ENCODE measurements around the gene ANKS1B.
"Not testable (repeated sequence)": the region's sequence is repeated elsewhere in the genome, so short reads cannot be mapped to it uniquely, and the experiment has no call there.

ANKS1B gene

DNA sequence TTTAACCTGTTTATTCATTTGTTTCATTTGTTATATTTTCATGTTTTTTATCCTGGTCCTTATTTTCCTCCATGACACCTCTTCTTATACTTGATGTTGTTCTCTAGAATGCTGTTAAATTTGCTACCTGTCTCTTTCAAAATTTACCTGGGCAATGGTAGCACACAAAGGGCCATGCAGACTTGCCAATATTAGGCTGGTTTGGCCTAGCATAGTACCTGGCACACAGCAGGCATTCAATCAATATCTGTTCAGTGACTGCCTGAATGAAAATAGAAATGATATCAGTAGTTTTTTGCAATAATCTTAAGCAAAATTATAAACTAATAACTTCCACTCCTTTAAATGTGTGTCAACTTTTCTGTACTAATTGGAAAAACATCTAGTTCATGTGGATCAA, 1014.5 kb downstream of the ANKS1B start:
- DNase-seq (ENCODE audit: low spot score) (no peak), FAIRE-seq (no peak)

DNA sequence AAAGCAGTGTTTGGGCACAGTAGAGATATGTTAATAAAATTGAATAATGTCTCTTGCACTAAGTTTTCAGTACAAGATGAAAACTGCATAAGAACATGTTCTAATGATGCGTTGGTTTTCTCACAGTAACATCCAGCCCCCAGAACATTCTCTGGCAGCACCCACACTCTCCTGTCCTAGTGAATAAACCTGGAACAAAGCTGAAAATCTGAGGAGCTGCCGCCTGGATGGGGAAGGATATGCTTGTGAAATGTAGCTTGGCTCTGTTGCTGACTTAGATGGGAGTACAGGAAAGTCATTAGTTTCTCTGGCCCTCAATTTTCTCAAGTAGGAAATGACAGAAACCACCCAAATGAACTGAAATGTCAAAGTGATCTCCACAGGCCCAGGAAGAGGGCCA, 1015.8 kb downstream of the ANKS1B start:
- DNase-seq (ENCODE audit: low spot score) (no peak), FAIRE-seq (no peak)

DNA sequence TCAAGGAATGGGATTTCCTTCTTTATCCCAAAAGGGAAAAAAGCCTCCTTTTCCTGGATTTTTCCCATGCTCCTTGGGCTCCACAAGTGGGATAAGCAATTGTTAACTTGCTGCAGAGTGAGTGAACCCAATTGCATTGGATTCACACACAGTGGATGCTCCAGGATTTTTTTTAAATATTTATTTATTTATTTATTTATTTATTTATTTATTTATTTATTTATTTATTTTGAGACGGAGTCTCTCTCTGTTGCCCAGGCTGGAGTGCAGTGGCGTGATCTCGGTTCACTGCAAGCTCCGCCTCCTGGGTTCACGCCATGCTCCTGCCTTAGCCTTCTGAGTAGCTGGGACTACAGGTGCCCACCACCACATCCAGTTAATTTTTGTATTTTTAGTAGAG, 1027.6 kb downstream of the ANKS1B start:
- not testable (repeated sequence) for FAIRE-seq; DNase-seq (ENCODE audit: low spot score)

DNA sequence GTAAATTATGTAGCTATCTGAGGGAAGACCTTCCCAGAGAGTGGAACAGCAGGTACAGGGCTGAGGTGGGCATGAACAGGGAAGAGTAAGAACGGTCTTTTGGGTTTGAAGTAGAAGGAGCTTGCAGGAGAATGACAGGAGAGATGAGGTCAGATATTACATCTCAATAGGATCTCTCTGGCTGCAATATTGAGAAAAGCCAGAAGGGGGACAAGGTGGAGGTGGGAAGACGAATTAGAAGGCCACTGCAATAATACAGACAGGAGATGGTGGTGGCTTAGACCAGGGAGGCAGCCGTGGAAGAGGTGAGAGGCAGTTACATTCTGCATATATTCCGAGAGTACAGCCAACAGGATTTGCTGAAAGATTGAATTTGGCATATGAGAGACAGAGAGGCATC, 1029.5 kb downstream of the ANKS1B start:
- no peak for FAIRE-seq

DNA sequence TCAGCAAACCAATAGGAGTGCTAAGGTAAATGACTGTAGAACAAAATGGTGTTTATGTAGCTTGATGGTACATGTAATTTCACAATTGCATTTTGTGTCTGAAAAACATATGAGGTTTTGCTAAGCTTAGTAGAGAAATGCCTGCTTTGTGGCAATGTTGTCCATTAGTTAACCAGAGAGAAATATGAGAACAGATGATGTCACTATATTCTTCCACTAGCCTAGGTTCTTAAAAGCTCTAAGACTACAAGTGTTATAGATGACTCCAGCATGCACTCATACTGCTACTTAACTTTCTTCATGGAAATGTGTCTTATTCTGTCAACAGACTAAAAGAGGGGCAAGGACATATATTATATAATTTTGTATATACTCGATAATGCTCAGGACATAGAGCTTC, 1030.2 kb downstream of the ANKS1B start:
- FAIRE-seq (no peak), DNase-seq (ENCODE audit: low spot score) (no peak)

More for the DNA sequence above, 1029.5 kb downstream of the ANKS1B start:
- peak; percentile 6 for DNase-seq (ENCODE audit: low spot score)

DNA sequence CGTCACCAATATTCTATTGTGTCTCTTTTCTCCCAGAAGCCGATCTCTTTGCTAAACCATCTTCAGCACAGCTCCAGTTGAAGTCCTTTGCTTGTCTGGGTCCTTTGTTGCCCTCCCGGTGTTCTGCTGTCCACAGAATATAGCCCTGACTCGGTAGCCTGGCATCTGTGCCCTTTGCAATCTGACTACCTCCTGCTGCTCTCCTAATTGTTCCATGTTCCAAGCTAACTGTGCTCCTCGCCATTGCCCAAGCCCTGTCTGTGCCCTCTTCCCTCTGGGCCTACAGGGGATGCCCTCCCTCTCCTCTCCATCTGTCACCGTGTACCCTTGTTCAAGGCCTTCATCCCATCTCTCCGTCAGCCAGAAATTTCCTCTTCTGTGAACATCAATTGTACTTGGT, 1033.3 kb downstream of the ANKS1B start:
- DNase-seq (ENCODE audit: low spot score), result no peak

DNA sequence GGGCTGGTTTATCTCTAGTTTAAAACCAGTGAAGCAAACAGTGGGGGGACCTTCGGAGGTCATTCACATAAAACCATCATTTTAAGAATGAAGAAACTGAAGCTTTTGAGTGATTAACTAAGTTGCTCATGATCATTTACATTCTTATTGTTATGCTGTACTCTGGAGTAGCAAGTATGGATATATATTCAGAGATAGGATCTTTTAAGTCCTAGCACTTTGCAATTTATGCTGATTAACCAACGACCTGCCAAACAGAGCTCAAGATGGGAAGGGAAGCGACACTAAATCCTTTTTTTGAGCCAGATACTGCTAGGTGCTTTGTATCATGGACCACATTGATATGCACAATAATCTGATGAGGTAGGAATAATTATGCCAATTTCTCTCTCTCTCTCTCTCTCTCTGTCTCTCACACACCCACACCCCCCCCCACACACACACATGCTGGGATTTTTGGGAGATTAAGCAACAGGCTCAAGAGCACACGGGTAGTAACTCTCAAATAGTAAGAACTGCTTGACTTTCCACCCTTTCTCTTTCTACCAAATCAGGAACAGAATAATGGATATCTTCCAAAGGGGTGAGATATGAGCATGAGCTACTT, 1036.3 kb downstream of the ANKS1B start:
- DNase-seq (ENCODE audit: low spot score) (no peak), FAIRE-seq (no peak)

More for the DNA sequence above, 1033.3 kb downstream of the ANKS1B start:
- no peak for FAIRE-seq

DNA sequence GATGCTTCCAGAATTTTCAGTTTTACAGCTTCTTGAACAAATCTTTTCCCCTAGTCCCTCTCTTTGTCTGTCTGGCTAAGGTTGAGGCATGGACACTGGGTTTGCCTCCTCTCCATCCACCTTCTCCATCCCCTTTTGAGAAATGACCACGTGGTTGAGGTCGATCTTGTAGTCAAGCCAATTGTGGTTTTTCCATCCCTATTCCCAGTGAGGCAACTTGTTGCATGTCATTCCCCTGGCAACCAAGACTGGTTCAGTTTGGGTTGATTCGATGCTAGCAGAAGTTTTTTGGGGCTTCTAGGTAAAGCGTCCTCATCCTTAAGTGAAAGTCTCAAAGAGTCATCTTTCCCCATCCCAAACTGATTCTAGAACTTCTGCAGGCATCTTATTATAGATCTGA, 1038.9 kb downstream of the ANKS1B start:
- FAIRE-seq (no peak), DNase-seq (ENCODE audit: low spot score) (no peak)

DNA sequence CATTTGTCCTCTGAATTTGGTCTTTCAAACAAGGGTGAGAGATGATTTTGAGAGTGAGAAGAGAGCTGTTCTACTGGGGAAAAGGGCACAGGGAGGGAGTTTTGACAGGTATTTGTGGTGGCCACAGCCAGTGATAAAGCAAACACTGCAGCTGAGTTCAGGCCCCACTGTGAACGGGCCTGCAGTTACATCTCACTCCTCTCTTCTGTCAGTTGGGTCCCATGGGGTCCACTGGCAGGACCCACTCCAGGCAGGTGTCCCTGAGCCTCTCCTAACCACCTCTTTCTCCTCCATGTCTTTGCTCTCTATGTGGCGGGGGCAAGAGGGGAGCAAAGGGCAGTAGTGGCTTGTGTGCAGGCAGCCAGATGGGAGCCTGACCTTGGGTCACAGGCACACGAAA, 1044.8 kb downstream of the ANKS1B start:
- FAIRE-seq (no peak), DNase-seq (ENCODE audit: low spot score) (no peak)

DNA sequence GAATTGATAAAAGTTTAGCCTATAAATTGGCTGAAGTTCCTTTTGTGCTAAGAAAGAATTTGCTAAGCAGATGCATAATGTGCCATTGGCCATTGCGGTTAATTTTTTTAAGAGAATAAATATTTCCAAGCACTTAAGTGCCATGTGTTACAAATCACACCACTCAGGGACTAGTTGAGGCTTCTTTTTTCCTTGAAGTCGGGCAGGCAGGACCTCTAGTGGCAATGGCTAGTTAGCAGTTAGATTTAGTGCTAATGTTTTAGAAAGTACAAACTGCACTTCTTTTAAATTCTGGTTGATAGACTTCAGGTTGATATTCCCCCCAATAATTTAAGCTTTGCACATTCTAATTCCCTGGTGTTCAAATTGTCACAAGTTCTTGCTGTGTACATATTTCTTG, 1045.4 kb downstream of the ANKS1B start:
- FAIRE-seq, result no peak
- no peak for DNase-seq (ENCODE audit: low spot score)

DNA sequence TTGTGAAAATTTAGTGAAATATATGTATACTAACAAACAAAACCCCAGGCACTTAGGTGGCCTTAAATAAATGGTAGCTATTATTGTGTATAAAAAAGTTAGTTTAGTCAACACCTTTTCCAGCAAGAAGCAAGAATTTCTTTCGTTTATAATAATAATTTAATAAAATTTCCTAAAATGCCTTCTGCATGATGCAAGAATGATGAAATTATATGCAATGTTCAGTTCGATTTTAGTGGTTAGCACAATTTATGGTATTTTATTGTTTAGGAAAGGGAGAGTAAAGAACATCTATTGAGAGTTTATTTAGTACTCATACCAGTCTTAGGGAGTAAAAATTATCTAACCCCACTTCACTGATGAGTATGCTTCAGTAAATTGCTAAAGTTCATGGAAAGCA, 1048.9 kb downstream of the ANKS1B start:
- FAIRE-seq, result no peak
- DNase-seq (ENCODE audit: low spot score), result no peak

DNA sequence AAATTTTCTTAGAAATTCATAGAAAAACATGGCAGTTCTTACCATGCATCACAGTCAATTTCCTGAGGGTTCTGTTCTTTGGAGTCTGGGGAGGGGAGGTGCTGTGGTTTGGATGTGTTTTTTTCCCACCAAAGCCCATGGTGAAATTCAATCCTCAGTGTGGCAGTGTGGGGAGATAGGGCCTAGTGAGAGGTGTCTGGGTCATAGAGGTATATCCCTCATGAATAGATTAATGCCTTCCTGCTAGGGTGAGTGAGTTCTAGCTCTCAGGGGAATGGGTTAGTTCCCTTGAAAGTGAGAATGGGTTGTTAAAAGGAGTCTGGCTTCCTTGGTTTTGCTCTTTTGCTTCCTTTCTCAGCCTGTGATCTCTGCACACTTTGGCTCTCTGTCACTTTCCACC, 1061.9 kb downstream of the ANKS1B start:
- no peak for DNase-seq (ENCODE audit: low spot score)
- no peak for FAIRE-seq

DNA sequence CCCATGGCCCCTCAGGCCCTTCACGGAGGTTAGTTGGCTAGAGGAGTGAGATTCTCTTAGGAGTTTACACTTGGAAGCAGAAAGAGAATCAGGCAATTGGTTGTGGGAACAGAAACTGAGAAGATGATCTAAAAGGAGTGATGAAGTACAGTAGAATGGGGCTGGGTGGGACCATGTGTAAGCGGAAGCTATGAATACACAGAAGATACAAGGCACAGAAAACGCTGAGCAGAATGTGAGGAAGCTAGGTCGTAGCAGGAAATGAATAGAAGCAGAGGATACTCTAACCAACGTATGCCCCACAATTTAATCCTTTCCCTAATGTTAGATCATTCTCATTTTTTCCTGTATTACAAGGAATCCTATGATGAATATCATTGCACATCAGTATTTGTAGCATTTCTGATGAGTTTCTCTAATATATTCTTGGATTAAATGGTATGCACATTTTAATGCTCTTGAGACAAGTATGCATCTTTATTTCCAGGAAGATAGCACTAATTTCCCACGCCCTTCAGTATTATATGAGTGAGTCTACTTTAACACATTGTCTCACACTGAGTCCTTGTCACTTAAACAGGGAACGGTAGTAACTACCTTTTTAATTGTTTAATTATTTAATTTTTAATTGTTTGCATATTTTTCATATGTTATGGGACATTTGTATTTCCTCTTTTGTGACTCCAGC, 1066.4 kb downstream of the ANKS1B start:
- no peak for DNase-seq (ENCODE audit: low spot score)
- no peak for FAIRE-seq

DNA sequence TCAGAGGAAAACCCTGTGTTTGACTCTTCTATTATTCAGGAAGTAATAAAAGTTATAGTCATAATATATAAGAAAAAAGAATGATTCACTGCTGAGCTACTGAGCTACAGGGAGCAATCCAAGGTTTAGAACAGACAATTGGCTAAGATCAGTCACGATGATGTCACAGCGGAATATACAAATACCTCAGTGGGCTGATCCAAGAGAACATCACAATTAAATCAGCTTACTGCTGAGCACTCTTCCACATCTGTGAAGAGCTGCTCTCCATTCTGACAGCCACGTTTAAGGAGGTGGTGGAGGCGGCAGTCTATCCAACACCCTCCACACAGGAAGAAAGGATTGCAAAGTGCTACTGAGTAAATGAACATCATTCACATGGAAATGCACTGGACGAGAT, 1068.6 kb downstream of the ANKS1B start:
- FAIRE-seq (no peak), DNase-seq (ENCODE audit: low spot score) (no peak)

DNA sequence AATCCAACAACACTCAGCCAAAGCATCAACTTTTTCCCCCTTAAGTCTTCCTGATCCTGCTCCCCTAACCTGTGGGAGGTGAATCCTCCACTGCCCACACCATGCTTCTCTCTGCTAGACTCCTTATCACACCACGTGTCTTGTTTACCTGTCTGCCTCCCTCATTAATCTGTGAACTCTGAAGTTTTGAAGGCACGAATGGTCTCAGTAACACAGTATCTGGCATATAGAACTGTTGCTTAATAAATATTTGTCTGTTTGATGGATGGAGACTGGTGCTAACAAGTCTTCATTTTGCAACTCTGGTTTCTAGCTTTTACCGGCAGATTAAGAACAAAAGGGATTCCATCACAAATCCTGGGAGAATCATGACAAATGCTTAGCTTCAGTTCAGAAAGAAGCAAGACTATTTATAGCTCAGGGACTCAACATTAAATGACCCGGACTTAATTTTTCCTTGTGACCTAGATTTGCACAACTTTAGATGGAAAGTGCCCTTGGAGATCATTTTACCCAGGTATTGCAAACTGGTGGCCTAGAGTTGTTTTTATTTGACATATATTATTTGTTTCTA, 1072.2 kb downstream of the ANKS1B start:
- FAIRE-seq, result no peak
- DNase-seq (ENCODE audit: low spot score), result no peak

DNA sequence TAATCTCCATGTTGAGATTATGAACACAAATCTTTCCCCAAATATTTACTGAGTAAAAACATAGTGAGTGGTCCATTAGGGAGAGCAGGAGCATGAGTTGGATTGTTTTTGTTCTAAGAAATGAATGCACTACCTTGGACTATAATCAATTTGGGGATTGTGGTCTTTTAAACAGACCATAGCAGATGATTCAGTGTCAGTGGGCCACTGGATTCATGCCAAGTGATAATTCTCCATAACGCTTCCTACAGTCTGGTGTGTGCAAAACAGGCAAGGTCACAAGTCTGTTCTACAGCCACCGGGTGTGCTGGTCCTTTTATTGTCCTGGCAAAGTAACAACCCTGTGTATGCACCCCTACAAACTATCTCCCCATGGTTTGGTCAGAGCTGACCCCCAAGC, 1073.3 kb downstream of the ANKS1B start:
- FAIRE-seq (no peak), DNase-seq (ENCODE audit: low spot score) (no peak)

DNA sequence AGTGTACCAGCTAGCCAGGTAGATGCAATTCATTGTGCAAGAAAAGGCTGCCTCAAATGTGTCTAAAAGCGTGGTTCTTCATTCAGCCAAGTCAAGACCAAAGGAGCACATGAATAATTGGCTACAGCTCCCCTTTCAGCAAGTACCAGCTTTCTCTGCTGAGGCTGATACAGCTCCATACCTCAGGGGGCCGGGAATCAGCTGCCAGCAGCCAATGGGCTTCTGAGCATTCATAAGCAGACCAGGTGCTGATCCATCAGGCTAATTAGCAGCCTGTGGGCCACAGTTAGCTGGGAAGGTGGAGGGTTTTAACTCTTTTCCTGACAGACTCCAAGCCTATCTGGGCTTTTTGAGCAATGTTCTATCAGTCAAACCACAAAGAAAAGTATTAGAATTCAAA, 1075.0 kb downstream of the ANKS1B start:
- FAIRE-seq, result no peak
- DNase-seq (ENCODE audit: low spot score), result no peak

DNA sequence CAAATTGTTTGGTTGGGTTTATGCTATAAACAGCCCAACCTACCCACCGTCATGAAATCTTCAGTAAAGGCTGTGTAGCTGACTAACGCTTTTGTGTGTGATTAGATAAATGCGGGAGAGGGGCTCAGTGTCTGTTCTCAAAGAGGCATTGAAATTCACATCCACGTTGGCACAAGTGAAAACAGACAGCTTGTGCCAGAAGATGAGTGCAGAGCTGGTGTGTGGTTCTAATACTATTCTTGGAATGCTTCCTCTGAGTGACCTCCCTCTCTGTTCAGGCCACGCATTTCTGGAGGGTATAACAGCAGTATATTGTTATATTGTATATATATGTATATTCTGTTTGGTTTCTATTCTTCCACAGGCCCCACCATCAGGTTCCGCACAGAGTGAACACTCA, 1075.9 kb downstream of the ANKS1B start:
- DNase-seq (ENCODE audit: low spot score), result no peak
- no peak for FAIRE-seq

DNA sequence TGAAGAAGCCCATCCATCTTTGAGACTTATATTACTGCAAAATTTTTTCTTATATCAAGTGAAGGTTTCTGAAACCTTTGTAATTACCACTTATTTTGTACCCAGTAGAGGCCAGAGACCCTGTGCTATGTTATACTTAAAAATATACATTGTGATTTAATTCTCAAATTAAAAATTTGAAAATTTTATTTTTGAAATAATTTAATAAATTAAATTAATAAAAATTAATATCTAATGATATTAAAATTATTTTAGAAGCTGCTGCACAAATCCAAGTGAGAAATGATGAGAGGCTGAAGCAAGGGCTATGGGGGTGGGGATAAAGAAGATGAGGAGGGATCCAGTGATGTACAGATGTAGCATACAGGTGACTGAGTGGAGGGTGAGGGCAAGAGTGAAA, 1080.9 kb downstream of the ANKS1B start:
- FAIRE-seq, result no peak
- DNase-seq (ENCODE audit: low spot score), result no peak

DNA sequence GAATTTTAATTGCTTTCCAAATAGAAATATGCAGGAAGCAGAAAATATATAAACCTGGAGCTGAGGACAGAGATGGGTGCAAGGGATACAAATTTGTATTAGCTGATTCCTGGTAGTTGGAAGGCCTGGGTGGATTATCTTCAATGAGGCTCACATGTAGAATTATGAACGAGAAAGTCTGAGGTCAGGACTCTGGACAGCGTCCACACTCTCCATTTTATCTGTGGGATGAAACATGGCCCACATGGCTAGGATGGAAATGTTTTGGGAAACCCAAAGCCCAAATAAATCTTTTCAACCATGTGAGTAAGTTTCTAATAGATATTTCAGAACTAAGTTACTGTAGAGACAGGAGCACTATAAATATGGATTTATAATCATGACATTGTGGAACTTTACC, 1083.5 kb downstream of the ANKS1B start:
- no peak for FAIRE-seq
- DNase-seq (ENCODE audit: low spot score), result no peak

DNA sequence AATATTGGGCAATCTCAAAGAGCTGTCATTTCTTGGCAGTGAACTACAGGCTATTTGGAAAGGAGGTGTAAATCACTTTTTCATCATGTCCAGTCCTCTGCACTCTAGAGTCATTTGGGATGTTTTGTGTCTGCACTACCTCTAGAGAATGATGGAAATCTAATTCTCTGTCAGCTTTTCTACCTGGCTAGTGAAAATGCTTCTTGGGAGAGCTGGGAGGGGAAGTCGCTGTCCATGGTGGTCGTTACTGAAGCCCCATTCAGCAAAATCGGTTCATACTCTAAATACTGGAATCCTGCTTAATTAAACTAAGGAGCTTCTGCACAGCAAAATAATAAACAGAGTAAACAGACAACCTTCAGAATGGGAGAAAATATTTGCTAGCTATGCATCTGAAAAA, 1087.8 kb downstream of the ANKS1B start:
- FAIRE-seq, result no peak
- DNase-seq (ENCODE audit: low spot score), result no peak

DNA sequence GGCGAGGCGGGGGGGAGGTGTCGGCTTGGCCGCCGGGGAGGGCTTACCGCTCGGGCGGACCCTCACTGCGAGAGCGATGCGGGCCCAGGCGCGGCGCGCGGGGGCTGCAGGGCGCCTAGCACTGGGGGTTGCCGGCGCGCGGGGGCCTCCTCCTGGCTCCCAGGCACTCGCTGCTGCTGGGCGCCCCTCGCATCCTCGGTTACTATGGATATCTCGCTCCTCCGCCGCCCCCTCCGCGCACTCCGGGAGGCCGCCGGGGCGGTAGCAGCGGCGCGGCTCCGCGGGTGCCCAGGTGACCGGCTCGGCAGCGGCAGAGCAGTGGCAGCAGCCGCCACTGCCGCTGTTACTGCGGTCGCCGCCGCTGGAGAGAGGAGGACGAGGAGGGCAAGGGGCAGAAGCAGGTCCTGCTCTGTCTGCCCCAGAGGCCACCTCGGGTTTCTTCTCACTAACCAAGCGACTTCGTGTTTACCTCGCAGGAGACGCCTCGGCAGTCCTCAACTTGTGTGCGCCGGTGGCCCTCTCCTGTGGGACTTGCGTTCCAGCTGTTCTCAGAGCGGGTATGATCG, 1089.6 kb downstream of the ANKS1B start:
- DNase-seq (ENCODE audit: low spot score) (no peak), FAIRE-seq (no peak)

All from urothelium cell line (cell line).